PC-9 (cell line): ENCODE data around the gene CRY2. TPM values are rescaled to one million over a fixed set of nuclear protein-coding genes. Genes with fewer than 3 reads are reported as not detected.

Experiments
- BruUV-seq: library from RNA; stranded (reverse); fragments of 400-500 nt; replicated peaks from 2 replicates; lab custom pipeline; 2021; lab: Mats Ljungman, UMichigan
- CTCF ChIA-PET: fragments of 300-600 bp; sonication (Branson Sonifier 250); formaldehyde crosslinking; loops from one replicate; lab custom pipeline; 2022; ENCODE audit warnings: antibody characterized with exemption; lab: Charles Lee
- POLR2A ChIA-PET: fragments of 300-600 bp; sonication (Branson Sonifier 250); formaldehyde crosslinking; loops from one replicate; lab custom pipeline; 2022; ENCODE audit warnings: antibody characterized with exemption; ENCODE audit not compliant: unreplicated experiment; lab: Charles Lee
- DNase-seq, 2 experiments: peaks; one replicate each; pipeline versions ENCODE4 v3.0.0 to v3.0.0-alpha.2; 2015 to 2022; ENCODE audit warnings: mixed read lengths in 1 of 2
- H2AFZ ChIP-seq: fragments of 200-600 bp; sonication (generic); 2 replicates; pipeline ENCODE4 v1.8.1; 2017; ENCODE audit warnings: antibody characterized with exemption
- H3F3A ChIP-seq: fragments of 200-600 bp; sonication (generic); 2 replicates; pipeline ENCODE4 v1.8.1; 2017; ENCODE audit warnings: antibody characterized with exemption, mild to moderate bottlenecking, low read depth; ENCODE audit not compliant: insufficient read depth
- H3K27ac ChIP-seq: fragments of 200-600 bp; sonication (generic); 2 replicates; pipeline ENCODE4 v1.6.1; 2016; ENCODE audit warnings: mixed run types
- H3K27me3 ChIP-seq: fragments of 200-600 bp; sonication (generic); 2 replicates; pipeline ENCODE4 v1.6.1; 2016; ENCODE audit warnings: low read depth, mixed run types; ENCODE audit not compliant: insufficient read depth
- H3K36me3 ChIP-seq: fragments of 200-600 bp; sonication (generic); 2 replicates; pipeline ENCODE4 v1.6.1; 2016; ENCODE audit warnings: low read depth, mixed run types
- H3K4me1 ChIP-seq: fragments of 200-600 bp; sonication (generic); replicated peaks from 2 replicates; pipeline ENCODE4 v1.6.1; 2016; ENCODE audit warnings: mixed run types; ENCODE audit not compliant: insufficient read depth
- H3K4me2 ChIP-seq: fragments of 200-600 bp; sonication (generic); 2 replicates; pipeline ENCODE4 v1.6.1; 2017; ENCODE audit warnings: mixed run types
- H3K4me3 ChIP-seq: fragments of 200-600 bp; sonication (generic); 2 replicates; pipeline ENCODE4 v1.6.1; 2016; ENCODE audit warnings: mixed run types
- H3K79me2 ChIP-seq: fragments of 200-600 bp; sonication (generic); 2 replicates; pipeline ENCODE4 v1.6.1; 2017; ENCODE audit warnings: low read depth, mixed run types
- H3K9me2 ChIP-seq: fragments of 200-600 bp; sonication (generic); 2 replicates; pipeline ENCODE4 v1.8.1; 2017; ENCODE audit warnings: mild to moderate bottlenecking; ENCODE audit not compliant: insufficient read depth
- H3K9me3 ChIP-seq: fragments of 200-600 bp; sonication (generic); 2 replicates; pipeline ENCODE4 v1.8.1; 2016; ENCODE audit warnings: low read depth; ENCODE audit not compliant: insufficient read depth
- H4K20me1 ChIP-seq: fragments of 200-600 bp; sonication (generic); 2 replicates; pipeline ENCODE4 v1.8.1; 2017; ENCODE audit not compliant: insufficient read depth
- CTCF ChIP-seq: fragments of 200-600 bp; sonication (generic); conservative IDR thresholded peaks from 2 replicates; pipeline ENCODE4 v1.6.1; 2017; ENCODE audit warnings: mixed run types, antibody characterized with exemption, mild to moderate bottlenecking, moderate library complexity
- EZH2 ChIP-seq: fragments of 200-600 bp; sonication (generic); IDR thresholded peaks from 2 replicates; pipeline ENCODE4 v1.8.0; 2017; ENCODE audit warnings: antibody characterized with exemption, low read depth
- intact Hi-C: fragments of 100-400 bp; cut with micrococcal nuclease; formaldehyde crosslinking; loops from one replicate; pipeline ENCODE4 v1.10.0; 2022; ENCODE audit not compliant: unreplicated experiment
- total RNA-seq: library from RNA; stranded (reverse); gene quantifications from 2 replicates; pipeline ENCODE4 v1.2.3, GENCODE V29; 2021

Gene CRY2
- total RNA-seq, 1 experiment from 2014 or later, result 17.5 TPM

- CTCF ChIA-PET, result interaction anchor here (0.5 kb wide), 1 partner anchor 79 kb away, joined by 4 read pairs; no protein-coding TSS in a partner anchor
- POLR2A ChIA-PET, result no interaction called here
- no TSS peak for BruUV-seq
- Histone ChIP-seq H3F3A (peaks cover 14% of the 10 kb centered on the region; the same call in 1 of the 2 replicates), H3K4me1 (no peaks in the 10 kb centered on the region), H3K27me3 (no peaks in the 10 kb centered on the region), H3K27ac (no peak overlapping the region), H3K9me3 (no peaks in the 10 kb centered on the region), H3K79me2 (no peaks in the 10 kb centered on the region), H3K9me2 (no peaks in the 10 kb centered on the region), H3K4me2 (no peak overlapping the region), H2AFZ (no peak overlapping the region), H4K20me1 (no peaks in the 10 kb centered on the region), H3K36me3 (no peaks in the 10 kb centered on the region), H3K4me3 (no peak overlapping the region)
- intact Hi-C loops, result no loop called here
- no peak for TF ChIP-seq CTCF
- no peak for TF ChIP-seq EZH2
- no peak for DNase-seq
Measured at GRCh38 chr11:45924036-45924915, 77.0 kb downstream of the CRY2 start.

- H3K4me3 ChIP-seq, result no peak overlapping the region
- DNase-seq, result no peak
- H3K9me3 ChIP-seq, result no peaks in the 10 kb centered on the region
- no TSS peak for BruUV-seq
- H3F3A ChIP-seq, result peaks cover 12% of the 10 kb centered on the region; the same call in 1 of the 2 replicates
- POLR2A ChIA-PET, result no interaction called here
- H2AFZ ChIP-seq, result no peak overlapping the region
- H3K27me3 ChIP-seq, result no peaks in the 10 kb centered on the region
- TF ChIP-seq CTCF, result no peak
- TF ChIP-seq EZH2, result no peak
- H3K79me2 ChIP-seq, result no peaks in the 10 kb centered on the region
- H3K4me2 ChIP-seq, result no peak overlapping the region
- CTCF ChIA-PET, result interaction anchor here (0.5 kb wide), 1 partner anchor 80 kb away, joined by 4 read pairs; no protein-coding TSS in a partner anchor
- H4K20me1 ChIP-seq, result 0 out of 2 replicates have a peak, but pooled peaks cover 4% of the 10 kb centered on the region
- no peak overlapping the region for H3K27ac ChIP-seq
- H3K36me3 ChIP-seq, result no peaks in the 10 kb centered on the region
- H3K9me2 ChIP-seq, result no peaks in the 10 kb centered on the region
- intact Hi-C loops, result no loop called here
- 0 out of 2 replicates have a peak, but pooled peaks cover 1% of the 10 kb centered on the region for H3K4me1 ChIP-seq
Measured at GRCh38 chr11:45924927-45925326, 77.7 kb downstream of the CRY2 start.

DNA sequence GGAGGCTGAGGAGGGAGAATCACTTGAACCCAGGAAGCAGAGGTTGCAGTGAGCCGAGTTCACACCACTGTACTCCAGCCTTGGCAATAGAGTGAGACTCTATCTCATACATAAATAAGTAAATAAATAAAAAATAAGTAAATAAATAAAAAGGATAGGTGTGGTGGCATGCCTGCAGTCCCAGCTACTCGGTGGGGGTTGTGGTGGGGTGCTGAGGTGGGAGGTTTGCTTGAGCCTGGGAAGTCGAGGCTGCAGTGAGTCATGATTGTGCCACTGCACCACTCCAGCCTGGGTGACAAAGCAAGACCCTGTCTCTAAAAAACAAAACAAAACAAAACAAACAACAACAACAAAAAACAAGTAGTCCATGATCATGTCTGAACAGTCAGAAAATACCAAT, 78.3 kb downstream of the CRY2 start:
- Histone ChIP-seq H2AFZ (no peak overlapping the region), H3K9me2 (no peaks in the 10 kb centered on the region), H3K27me3 (no peaks in the 10 kb centered on the region), H4K20me1 (0 out of 2 replicates have a peak, but pooled peaks cover 4% of the 10 kb centered on the region), H3K27ac (no peak overlapping the region), H3K36me3 (no peaks in the 10 kb centered on the region), H3K4me3 (no peak overlapping the region), H3K4me1 (0 out of 2 replicates have a peak, but pooled peaks cover 4% of the 10 kb centered on the region), H3K4me2 (no peak overlapping the region), H3K79me2 (no peaks in the 10 kb centered on the region), H3K9me3 (no peaks in the 10 kb centered on the region), H3F3A (peaks cover 11% of the 10 kb centered on the region; the same call in 1 of the 2 replicates)
- TF ChIP-seq EZH2, result no peak
- no TSS peak for BruUV-seq
- POLR2A ChIA-PET, result no interaction called here
- CTCF ChIA-PET, result no interaction called here
- intact Hi-C loops, result no loop called here
- no peak for DNase-seq
